ENCODE measurements around the gene ARPC2.
A peak's percentile ranks its signal among the peaks of the same experiment; 100 is the strongest.

The ARPC2 gene

DNA sequence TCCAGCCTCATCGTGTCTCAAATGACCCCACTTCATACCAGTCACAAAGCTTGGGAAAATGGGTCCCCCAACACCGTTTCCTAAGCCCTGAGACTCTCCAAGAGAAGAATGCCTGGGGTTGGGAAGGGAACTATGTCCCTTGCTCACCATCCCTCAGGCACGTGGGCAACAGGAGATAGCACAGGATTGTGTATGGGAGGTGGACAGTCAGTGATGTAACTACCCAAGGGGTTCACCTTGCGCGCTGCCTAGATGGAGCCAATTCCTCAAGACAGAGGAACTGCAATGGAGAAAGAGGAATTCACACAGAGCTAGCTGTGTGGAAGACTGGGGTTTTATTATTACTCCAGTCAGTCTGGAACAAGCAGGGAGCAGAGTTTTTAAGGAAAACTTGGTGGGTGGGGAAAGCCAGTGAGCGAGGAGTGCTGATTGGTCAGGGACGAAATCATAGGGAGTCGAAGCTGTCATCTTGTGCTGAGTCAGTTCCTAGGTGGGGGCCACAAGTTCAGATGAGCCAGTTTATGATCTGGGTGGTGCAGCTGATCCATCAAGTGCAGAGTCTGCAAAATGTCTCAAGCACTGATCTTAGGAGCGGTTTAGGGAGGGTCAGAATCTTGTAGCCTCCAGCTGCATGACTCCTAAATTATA lies 36.4 kb upstream of the ARPC2 start:
- TF ChIP-seq, protein P1, sequence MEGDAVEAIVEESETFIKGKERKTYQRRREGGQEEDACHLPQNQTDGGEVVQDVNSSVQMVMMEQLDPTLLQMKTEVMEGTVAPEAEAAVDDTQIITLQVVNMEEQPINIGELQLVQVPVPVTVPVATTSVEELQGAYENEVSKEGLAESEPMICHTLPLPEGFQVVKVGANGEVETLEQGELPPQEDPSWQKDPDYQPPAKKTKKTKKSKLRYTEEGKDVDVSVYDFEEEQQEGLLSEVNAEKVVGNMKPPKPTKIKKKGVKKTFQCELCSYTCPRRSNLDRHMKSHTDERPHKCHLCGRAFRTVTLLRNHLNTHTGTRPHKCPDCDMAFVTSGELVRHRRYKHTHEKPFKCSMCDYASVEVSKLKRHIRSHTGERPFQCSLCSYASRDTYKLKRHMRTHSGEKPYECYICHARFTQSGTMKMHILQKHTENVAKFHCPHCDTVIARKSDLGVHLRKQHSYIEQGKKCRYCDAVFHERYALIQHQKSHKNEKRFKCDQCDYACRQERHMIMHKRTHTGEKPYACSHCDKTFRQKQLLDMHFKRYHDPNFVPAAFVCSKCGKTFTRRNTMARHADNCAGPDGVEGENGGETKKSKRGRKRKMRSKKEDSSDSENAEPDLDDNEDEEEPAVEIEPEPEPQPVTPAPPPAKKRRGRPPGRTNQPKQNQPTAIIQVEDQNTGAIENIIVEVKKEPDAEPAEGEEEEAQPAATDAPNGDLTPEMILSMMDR (IDR thresholded peaks at IDR 0.05; ENCODE audit: low read depth, low read length) = no peak
- no peak overlapping the region for H3K4me3 ChIP-seq (ENCODE audit: low read depth, low read length)

DNA sequence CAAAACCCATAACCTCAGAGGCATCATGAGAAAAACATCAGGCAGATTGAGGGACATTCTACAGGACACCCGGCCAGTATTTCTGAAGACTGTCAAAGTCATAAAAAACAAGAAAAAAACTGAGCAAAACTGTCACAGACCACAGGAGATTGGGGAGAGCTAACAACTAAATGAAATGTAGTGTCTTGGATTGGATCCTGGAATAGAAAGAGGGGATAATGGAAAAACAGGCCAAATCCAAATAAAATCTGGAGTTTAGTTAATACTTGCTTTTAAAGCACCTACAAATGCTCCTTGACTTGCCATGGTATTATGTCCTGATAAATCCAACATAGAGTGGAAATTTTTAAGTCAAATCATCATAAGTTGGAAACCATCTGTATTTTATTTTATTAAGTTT lies 32.7 kb upstream of the ARPC2 start:
- no peak overlapping the region for H3K4me3 ChIP-seq (ENCODE audit: low read depth, low read length)
- TF ChIP-seq, protein P1 (IDR thresholded peaks at IDR 0.05; ENCODE audit: low read depth, low read length) = no peak

DNA sequence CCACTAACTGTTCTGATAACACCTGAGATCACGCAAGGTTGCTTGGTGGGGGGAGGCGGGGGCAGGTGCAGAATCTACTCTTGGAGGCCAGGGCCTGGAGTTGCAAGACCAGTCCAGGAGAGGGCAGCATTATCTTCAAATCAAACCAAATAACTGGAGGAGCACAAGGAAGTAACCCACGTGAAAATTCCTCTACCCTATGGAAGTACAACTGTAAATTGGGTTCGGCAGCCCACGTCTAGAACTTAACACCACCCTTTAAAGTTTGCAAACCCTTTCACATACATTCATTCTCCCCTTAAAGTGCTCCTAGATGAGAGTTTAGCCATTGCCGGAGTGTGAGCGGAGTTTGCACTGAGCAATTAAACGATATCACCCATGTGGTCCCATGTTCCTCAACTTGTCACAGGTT lies 30.6 kb upstream of the ARPC2 start:
- no peak overlapping the region for H3K4me3 ChIP-seq (ENCODE audit: low read depth, low read length)
- TF ChIP-seq, protein P1 (IDR thresholded peaks at IDR 0.05; ENCODE audit: low read depth, low read length) = peak; percentile 71

DNA sequence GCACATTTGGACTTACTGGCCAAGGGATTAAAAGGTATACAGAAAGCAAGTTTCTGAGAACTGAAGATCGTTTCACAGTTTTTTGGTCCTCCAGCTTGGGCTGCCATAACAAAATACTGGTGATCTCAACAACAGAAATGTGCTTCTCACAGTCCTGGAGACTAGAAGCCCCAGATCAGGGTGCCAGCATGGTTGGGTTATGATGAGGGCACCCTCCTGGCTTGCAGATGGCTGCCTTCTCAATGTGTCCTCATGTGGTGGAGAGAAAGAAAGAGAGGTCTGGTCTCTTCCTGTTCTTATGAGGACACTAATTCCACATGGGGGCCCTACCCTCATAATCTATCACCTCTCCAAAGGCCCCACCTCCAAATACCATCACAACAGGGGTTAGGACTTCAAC lies 30.1 kb upstream of the ARPC2 start:
- TF ChIP-seq, protein P1 (IDR thresholded peaks at IDR 0.05; ENCODE audit: low read depth, low read length) = no peak
- H3K4me3 ChIP-seq (ENCODE audit: low read depth, low read length) = no peak overlapping the region

DNA sequence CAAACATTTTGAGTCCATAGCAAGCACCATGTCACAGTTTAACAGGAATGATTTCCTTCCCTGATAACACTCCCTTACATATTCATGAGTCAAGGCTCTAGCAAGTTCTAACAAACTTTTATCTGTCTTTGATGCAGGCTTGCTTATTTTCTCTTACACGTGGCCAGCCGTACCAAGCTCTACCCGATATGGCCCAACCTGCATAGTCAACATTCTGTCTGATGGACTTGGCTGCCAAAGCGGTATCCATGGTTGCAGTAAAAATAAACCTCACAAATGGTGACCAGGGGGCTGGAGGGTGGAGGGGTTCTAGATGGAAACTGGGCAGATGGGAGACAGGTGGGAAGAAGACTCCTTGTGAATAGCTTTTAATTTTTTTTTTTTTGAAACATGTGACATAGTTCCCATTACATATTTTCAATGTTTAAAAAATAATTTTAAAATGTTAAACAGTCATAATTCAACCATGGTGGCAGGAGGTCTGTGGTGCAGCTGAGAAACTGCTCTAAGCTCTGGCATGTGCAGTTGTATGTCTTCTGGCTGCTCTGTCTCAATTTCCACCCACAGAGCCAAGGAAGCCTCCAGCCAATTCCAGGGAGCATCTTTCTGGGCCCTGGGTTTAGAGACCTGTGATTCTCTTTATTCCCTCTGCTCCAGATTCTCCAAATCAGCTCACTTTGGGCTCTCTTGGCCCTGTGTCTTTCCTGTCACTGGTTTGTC lies 29.5 kb upstream of the ARPC2 start:
- TF ChIP-seq, protein P1 (IDR thresholded peaks at IDR 0.05; ENCODE audit: low read depth, low read length) = no peak

DNA sequence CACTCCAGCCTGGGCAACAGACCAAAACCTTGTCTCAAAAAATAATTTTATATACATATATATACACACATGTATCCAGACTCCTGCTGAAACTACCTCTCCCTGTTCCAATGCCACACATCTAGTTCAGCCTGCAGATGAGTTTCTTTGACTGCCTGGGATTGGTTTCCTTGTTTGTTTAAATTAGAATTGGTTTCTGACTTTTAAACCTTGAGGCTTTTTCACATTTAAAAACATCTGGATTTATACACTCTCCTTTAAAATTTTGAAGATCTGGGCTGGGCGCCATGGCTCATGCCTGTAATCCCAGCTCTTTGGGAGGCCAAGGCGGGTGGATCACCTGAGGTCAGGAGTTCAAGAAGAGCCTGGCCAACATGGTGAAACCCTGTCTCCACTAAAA lies 28.5 kb upstream of the ARPC2 start:
- no peak overlapping the region for H3K4me3 ChIP-seq (ENCODE audit: low read depth, low read length)
- TF ChIP-seq, protein P1 (IDR thresholded peaks at IDR 0.05; ENCODE audit: low read depth, low read length) = no peak

More for the DNA sequence above, 29.5 kb upstream of the ARPC2 start:
- no peak overlapping the region for H3K4me3 ChIP-seq (ENCODE audit: low read depth, low read length)

DNA sequence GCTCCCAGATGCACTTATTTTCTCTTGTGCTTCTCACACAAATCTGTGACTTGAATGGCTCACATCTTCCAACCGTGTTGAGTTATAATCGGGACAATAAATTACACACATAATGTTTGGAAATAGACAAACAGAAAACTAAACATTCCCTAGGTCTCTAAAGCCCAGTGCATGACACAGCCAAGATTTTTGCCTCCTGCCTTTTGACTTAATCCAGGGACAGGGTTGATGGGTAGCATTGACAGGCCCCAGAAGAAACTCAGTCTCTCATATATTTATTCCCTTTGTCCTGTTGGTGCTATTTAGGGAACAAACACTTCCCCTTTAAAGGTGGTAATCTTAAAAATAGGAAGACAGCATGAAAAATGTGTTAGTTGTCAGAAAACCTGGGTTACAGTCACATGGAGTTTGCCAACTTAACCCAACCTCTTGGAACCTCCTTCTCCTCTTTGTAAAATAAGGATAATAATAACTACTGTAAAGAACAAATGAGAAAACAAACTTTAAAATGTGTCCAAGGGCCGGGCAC lies 24.0 kb upstream of the ARPC2 start:
- no peak overlapping the region for H3K4me3 ChIP-seq (ENCODE audit: low read depth, low read length)
- TF ChIP-seq, protein P1 (IDR thresholded peaks at IDR 0.05; ENCODE audit: low read depth, low read length) = no peak
